Measurements from ENCODE around the gene DNAH1.

The DNAH1 gene

DNA sequence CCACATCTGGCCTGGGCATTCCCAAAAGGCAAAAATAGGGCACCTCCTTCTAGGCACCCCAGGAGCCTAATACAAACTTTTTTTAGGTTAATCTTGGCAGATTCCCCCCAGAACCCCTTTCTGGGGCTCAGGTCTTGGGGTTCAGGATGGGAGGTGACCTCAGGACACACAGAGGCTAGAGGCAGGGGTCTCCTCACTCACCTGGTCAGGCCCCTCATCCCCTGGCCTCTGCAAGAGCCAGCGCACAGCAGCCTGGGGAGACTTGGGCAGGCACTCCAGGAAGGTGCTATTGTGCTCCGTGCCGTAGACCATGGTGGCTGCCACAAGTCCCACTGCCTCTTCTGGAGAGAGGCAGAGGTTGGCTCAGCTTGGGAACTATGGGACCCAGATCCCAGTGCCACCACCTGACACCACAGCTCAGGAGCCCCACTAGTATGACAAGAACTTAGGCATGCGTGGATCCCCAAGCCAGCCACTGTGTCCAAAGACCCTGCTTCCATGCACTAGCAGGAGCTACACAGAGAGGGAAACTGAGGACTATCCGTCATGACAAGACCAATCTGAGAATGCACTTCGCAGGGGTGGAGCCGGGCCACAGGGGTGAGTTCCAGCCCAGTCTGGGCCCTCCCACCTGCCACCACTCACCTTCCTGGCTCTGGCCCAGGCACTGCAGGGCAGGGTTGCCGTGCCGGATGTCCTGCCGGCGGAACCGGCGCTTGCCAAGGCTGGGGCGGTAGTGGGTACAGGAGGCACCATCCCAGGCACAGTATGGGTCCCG, 121.4 kb downstream of the DNAH1 start:
- no peak for DNase-seq

DNA sequence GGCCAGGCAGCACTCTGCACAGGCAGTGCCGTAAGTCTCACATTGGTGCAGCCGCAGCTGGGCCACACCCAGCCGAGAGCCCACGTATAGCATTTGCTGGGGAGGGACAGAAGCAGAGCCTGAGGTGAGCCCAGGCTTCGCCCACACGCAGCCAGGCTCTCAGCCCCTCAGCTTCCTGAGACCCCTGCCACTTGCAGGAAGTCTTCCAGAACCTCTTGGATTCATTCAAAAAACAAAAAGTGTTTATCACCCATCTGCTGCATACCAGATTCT, 121.9 kb downstream of the DNAH1 start:
- no peak for DNase-seq

GRCh38 chr3:52438579-52439425, 122.7 kb downstream of the DNAH1 start:
- no peak for DNase-seq

- DNase-seq: no peak
Observed at GRCh38 chr3:52439426-52440248, 123.5 kb downstream of the DNAH1 start.

- no peak for DNase-seq
Observed at GRCh38 chr3:52440249-52440551, 124.1 kb downstream of the DNAH1 start.

DNA sequence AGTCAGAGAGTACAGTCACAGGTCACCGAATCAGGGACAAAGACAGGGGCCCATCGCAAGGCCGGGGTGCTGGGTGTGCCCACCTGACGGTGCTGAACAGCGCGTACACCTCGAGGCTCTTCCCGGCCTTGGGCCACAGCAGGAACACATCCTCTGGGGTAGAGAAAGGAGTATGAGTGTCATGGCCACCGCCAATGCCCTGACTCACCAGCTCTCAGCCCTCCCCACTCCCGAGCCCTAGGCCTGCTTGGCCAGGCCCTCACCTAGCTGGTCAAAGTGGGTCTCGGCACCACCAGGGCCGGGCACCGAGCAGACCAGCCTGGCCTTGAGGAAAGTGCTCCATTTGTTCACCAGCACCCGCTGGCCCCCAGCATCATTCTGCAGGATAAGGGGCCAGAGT, 124.6 kb downstream of the DNAH1 start:
- DNase-seq: no peak

GRCh38 chr3:52441091-52441771, 125.1 kb downstream of the DNAH1 start:
- DNase-seq: no peak

DNA sequence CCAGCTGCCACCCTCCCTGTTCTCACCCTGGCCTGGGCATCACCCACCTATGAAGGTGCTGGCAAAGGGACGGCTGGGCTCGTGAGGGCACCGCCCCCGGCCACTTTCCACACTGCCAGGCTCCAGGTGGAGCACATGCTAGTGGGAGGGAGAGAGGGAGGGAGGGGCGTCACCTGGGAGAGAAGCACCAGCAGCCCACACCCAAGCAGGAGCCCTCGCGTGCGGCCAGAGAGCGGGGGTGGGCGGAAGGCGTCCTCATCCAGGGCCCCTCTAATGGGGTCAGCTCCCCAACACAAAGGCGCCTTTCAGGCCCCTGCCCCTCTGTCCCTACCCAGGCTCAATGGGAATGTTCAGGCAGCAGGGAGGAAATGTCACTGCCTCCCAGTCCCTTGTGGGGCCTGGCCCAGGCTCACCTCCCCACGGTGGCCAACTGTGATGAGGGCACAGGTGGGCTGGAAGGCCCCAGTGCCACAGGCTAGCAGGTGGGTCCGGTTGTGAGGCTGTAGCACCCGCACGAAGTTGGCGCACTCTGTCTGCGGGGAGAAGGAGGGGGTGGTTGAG, 125.7 kb downstream of the DNAH1 start:
- DNase-seq: no peak

DNA sequence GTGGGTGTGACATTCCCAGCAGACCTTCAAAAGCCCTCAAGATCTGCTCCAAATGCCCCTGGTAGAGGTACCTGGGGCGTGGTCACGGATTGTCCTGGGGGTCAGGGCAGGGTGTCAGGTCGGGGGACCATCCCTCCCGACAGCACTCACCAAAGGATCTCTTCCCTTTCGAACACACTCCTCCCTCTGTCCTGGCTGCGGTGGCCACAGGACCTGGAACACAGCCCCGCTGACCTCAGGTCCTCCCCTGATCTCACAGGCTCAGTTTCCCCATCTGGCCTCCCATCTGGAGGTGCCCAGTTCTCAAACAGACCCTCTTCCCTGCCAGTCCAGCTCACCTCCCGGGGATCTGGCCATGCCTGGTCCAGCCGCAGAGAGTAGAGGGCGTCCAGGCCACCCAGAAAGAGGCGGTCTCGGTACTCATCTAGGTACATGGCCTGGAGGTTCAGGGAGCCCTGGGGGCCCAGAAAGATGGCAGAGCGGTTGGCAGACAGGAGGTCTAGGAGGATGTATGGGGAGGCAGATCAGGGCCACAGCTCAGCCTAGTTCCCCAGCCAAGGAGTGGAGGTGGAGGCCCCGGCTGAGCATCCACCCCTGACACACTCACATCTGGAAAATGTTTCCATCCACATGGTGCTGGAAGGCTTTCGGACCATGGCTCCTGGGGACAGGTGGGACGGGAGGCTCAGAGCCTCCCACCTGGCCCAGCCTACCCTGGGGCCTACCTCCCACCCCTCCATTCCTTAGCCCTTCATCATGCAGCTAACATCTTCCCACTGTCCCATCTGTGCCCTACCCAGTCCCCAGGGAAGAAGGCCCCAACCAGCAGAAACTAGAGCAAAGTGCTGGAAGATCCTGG, 126.5 kb downstream of the DNAH1 start:
- no peak for DNase-seq

DNA sequence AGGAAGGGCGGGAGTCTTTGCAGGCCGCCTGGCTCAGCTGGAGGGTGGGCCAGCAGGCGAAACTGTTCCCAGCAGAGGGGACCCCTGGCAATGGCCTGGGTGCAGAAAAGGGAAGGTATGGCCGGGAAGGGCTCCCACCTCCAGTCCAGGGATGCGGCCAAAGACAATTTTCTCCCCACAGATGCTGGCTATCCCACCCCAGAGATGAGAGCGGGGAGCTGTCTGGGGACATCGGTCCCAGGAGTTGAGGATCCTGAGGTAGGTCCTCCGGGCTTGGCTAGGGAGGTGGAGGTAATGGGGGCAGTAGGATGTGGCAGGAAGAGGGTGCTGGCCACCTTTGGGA, 127.1 kb downstream of the DNAH1 start:
- no peak for DNase-seq

DNA sequence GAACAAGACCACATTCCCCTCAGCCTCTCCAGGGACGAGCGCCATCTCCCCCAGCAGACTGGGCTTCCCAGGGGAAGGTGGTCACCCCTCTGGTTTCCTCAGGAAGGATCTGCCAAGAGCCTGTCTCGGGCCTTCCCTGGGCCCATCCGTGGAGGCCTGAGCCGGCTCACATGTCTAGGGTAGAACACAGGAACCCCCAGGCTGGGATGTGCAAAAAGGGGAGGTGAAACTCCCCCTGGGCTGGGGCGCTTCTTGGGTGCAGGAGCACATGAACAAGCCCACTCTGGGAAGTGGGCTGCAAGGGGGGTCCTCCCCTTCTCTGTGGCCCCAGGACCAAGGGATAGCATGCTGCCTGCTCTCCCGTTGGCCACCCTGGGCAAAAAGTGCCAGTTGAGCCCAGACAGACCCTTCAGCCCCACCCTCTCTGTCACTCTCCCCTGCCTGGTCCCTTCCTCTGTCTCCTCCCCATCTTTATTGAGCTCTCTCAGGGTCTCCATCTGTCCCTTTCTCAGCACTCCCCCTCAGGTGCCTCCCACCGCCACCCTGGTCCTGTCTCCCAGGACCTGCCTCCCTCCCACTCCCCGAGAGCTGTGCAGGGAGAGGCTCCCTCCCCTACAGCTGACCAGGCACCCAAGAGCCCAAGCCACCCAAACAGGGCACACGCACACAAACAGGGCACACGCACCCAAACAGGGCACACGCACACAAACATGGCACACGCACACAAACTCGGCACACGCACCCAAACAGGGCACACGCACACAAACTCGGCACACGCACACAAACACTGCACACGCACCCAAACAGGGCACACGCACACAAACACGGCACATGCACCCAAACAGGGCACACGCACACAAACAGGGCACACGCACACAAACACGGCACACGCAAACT, 127.9 kb downstream of the DNAH1 start:
- no peak for DNase-seq

DNA sequence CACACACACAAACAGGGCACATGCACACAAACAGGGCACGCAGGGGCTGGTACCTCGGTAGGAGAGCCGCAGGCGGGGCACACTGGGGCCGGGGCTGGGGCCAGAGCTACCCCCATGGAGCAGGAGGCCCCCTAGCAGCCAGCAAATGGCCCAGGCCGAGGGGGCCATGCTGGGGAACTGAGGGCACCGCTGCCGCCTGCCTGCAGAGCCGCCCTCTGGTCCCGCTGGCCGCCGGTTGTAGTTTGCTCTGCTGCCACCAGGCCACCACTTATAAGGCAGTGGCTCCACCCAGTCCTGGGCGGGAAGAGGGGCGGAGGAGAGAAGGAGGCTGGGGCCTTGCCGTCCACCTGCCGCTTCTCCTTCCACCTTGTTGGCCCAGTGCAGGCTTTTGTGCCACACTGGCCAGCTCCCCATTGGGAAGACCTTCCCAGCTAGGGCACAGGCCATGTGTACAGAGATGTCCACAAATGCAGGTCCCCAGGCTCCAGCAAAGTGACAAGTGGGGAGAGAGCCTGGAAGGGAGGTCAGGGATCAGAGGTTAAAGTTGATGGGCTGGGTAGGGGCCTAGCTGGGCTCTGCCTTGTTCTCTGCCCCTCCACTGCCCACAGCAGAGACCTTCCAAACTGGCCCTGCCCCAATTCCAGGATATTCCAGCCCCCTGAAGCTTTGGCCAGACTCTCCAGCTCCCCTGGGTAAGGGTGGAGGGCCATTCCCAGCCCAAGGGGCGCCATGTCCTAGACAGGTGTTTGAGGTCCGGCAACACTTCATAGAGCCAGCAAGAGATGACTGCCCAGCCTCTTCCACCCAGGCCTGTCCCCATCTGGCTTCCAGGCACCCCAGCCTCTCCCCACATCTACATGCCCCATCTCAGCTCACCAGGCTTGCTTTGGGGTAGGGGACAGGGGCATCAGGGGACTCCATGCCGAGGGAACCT, 129.0 kb downstream of the DNAH1 start, which contains the start of gene SEMA3G:
Gene SEMA3G, minus strand, starts transcription at position 244 of the 934 bp plus-strand sequence. Its CDS starts 76 bp downstream, at position 168.
- DNase-seq: peak; percentile 76

DNA sequence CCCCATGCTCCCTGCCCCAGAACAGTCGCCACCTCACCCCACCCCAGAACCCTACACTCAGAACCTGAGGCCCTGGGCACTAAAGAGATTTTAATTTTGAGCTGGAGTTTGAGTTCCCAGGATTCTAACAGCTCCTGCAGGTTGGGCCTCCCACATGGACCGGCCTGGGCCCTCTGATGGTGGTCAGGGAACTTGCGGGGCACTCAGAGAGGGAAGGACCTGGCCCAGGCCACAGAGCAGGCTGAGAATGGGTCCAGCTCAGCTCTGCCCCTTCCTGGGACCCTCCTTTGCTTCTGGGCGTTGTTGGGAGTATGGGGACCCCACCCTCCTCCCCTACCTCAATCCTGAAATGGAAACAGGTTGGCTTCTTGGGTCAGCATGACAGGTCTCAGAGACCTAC, 129.9 kb downstream of the DNAH1 start:
- DNase-seq: no peak

DNA sequence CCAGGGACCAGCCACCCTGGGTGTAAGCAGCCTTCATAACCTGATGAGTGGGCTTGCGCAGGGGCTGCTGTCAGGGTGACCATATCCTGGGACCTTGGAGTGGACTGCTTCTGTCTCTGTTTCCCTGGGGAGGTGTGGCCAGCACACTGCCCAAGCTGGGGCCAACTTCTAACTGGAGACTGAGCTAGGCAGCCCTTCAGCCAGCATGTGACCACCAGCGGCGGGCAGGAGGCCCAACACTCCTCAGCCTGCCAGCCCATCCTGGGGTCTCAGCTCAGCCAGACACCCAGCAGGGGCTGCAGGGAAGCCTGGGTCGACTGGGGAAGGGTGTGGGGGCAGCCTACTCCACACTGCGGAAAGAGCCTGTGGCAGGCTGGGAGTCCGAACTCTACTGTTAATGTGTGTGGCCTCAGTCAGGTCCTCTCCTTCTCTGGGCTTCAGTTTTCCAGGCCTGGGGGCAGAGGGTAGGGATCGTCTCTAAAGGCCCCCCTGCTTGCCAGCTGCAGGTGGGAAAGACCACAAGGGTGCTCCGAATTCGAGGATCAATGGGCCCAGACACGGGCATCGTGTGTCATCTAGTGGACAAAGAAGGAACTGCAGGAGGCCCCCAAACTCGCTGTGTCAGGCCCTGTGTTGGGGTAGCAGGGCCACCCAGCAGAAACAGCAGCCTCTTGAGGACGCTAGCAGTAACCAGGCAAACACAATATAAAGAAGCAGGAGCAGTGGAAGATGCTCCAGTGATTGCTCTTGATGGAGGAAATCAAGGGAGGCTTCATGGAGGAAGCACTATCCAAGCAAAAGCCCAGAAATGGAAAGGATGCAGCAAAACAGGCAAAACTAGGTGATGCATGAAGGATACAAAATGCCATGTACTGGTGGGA, 130.8 kb downstream of the DNAH1 start:
- peak; percentile 80 for DNase-seq

- DNase-seq: no peak
Observed at GRCh38 chr3:52447512-52448355, 131.6 kb downstream of the DNAH1 start.

All from CD4-positive, alpha-beta T cell treated with Interleukin-17A for 4 hours (primary cell).